ENCODE measurements around the gene TOB2. TPM values are rescaled to one million over a fixed set of nuclear protein-coding genes. Genes with fewer than 3 reads are reported as not detected.

TOB2 gene
- total RNA-seq, 4 donors from 2014 or later = 15.6 to 97.1 (median 27.8) TPM

DNA sequence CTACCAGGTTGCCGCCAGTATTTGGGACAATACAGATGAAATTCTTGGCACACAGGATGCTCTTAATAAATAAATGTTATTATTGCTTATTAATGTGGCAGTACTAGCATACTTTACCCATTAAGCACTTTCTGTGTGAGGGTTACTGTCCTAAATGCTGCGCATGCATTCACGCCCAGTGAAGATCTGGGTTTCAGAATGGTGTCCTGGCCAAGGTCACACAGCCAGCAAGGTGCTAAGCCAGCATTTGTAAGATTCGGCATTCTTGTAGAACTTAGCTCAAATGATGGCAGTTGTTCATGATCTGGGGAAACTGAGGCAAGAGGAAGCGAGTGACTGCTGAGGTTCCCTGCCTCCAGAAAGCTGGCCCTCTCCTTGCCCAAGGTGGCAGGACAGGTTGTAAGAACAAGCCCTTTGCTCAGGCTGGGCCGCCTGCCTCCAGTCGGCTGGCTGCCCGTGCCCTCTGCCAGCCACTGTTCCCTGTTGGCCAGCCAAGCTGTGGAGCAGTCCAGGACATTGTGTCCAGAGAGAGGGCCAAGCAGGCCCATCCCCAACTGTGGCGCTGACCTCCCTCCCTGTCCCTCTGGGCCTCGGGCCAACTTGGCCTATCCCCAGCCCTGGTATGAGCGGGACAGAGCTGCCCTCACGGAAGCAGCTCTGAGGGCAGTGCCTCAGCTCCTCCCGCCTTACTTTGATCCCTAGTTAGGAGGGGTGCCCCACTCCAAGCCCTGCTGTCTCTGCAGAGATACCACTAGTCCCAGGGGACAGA lies 28.8 kb downstream of the TOB2 start:
- DNase-seq = peak; percentile 74 to 79
- intact Hi-C loops (cut with DNase I; ENCODE audit: low total_unique reads) = no loop called here
- Histone ChIP-seq H3K4me1 (peaks cover 0 to 14% of the 10 kb centered on the region in 2 donors), H3K27ac (peak overlapping the region; percentile 63 to 71), H3K36me3 (no peaks in the 10 kb centered on the region), H3K27me3 (no peaks in the 10 kb centered on the region), H3K9me3 (no peaks in the 10 kb centered on the region), H3K4me3 (no peak overlapping the region)
- peak in 1 of 2 donors; percentile 42 for TF ChIP-seq POLR2A (IDR thresholded peaks at IDR 0.05)
- TF ChIP-seq CTCF (IDR thresholded peaks at IDR 0.05) = no peak

DNA sequence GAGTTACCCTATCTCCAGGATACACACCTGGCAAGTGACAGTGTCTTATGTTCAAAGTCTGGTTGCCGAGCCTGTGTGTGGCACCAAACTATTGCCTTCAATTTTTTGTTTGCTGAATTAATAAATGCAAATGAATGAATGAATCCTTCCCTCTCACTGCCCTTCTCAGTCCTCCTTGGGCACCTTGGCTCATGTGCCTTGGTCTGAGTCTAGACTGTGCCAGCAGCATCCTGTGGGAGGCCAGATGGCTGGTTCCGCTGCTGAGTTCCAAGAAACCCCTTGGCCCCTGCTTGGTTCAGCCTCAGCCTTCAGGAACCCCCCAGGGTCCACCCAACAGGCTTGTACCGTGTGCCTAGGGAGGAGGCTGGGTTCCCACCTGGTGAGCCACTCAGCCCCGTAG lies 31.0 kb downstream of the TOB2 start:
- DNase-seq = no peak
- H3K4me1 ChIP-seq = peaks cover 8 to 36% of the 10 kb centered on the region in 2 donors
- H3K4me3 ChIP-seq = no peak overlapping the region
- no peaks in the 10 kb centered on the region for H3K27me3 ChIP-seq
- peak overlapping the region; percentile 98 for H3K27ac ChIP-seq
- TF ChIP-seq CTCF (IDR thresholded peaks at IDR 0.05) (no peak), POLR2A (IDR thresholded peaks at IDR 0.05) (no peak)
- H3K9me3 ChIP-seq = no peaks in the 10 kb centered on the region
- no peaks in the 10 kb centered on the region for H3K36me3 ChIP-seq
- intact Hi-C loops (cut with DNase I; ENCODE audit: low total_unique reads) = no loop called here

DNA sequence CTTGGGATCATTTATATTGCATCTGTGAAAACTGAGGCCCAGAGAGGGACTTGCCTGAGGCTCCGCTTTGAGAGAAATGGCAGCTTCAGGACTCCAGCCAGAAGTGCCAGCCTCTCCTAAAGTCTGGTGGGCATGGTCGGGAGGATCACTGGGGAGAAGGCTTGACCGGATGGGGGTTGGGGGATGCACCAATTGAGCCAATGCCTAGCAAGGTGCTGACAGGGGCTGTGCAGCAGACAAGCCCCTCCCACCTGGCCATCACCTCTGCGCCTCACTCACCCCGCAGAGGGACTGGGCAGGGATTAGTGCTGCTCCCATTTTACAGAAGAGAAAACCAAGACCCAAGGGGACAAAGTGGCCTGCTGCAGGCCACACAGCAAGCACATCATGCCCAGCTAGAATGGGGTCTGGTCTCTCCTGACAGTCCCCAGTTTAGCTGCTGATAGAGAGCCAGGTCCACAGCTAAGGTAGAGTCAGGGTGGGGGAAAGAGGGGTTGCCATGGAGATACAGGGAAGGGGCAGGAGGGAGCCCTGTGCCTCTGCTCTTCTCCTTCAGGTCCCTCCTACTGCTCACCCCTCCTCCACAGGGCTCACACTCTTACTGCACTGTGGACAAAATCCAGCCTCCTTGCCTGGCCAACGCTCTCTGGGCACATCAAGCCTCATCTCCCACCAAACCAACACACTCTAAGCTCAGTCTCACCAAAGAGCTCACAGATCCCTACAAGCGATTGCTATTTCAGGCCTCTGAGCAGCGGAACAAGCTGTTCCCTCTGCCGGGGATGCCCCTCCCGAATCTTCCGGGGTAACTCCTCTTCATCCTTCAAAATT lies 35.4 kb downstream of the TOB2 start:
- no peak overlapping the region for H3K4me3 ChIP-seq
- intact Hi-C loops (cut with DNase I; ENCODE audit: low total_unique reads) = no loop called here

DNA sequence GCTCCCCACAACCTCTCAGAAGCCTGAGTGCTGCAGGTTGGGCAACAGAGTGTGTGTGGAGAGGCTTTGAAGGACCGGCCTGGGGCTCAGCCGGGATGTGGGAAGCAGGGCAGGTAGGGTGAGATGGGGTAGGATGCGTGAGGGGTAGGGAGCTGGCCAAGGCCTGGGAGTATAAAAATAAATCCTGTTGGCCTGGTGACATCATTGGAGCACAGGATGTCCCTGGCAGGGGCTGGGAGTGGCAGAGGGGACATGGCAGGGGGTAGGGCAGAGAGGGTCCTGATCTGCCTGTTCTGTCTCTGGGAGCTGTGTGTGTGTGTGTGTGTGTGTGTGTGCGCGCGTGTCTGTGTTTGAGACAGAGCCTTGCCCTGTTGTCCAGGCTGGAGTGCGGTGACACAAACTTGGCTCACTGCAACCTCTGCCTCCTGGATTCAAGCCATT lies 36.3 kb downstream of the TOB2 start:
- Histone ChIP-seq H3K4me1 (peaks cover 8 to 29% of the 10 kb centered on the region in 2 donors), H3K36me3 (no peaks in the 10 kb centered on the region), H3K4me3 (no peak overlapping the region), H3K27me3 (no peaks in the 10 kb centered on the region), H3K9me3 (no peaks in the 10 kb centered on the region), H3K27ac (peak overlapping the region; percentile 98)
- no peak for TF ChIP-seq POLR2A (IDR thresholded peaks at IDR 0.05)
- TF ChIP-seq CTCF (IDR thresholded peaks at IDR 0.05) = no peak
- intact Hi-C loops (cut with DNase I; ENCODE audit: low total_unique reads) = no loop called here
- DNase-seq = peak in 1 of 2 donors; percentile 29

More for the DNA sequence above, 35.4 kb downstream of the TOB2 start:
- peak; percentile 66 to 70 for DNase-seq
- no peaks in the 10 kb centered on the region for H3K36me3 ChIP-seq
- H3K4me1 ChIP-seq = peaks cover 8 to 29% of the 10 kb centered on the region in 2 donors
- TF ChIP-seq CTCF (IDR thresholded peaks at IDR 0.05) = no peak
- TF ChIP-seq POLR2A (IDR thresholded peaks at IDR 0.05) = peak; percentile 36 to 46
- H3K9me3 ChIP-seq = no peaks in the 10 kb centered on the region
- H3K27ac ChIP-seq = peak overlapping the region; percentile 98
- H3K27me3 ChIP-seq = no peaks in the 10 kb centered on the region

- Histone ChIP-seq H3K4me1 (peaks cover 9 to 29% of the 10 kb centered on the region in 2 donors), H3K4me3 (no peak overlapping the region), H3K27ac (peak overlapping the region in 1 of 2 donors; percentile 98), H3K9me3 (no peaks in the 10 kb centered on the region), H3K27me3 (no peaks in the 10 kb centered on the region), H3K36me3 (no peaks in the 10 kb centered on the region)
- DNase-seq = no peak
- TF ChIP-seq CTCF (IDR thresholded peaks at IDR 0.05) = no peak
- no peak for TF ChIP-seq POLR2A (IDR thresholded peaks at IDR 0.05)
- intact Hi-C loops (cut with DNase I; ENCODE audit: low total_unique reads) = no loop called here
Measured at GRCh38 chr22:41408665-41409064, 37.9 kb downstream of the TOB2 start.

Data from uterus (tissue), 4 donors.